NB4 (cell line): ENCODE data around the gene CUX1.

Source experiments
- CTCF ChIP-seq: IDR thresholded peaks from one replicate; pipeline ENCODE4 v1.5.1; 2012; ENCODE audit warnings: low read depth, low read length
- MAX ChIP-seq: IDR thresholded peaks from 2 replicates; pipeline ENCODE4 v1.6.1; 2011; ENCODE audit warnings: low read depth, low read length
- POLR2A ChIP-seq: IDR thresholded peaks from 2 replicates; pipeline ENCODE4 v1.6.1; 2011; ENCODE audit warnings: mild to moderate bottlenecking; ENCODE audit not compliant: insufficient read length; ENCODE audit errors: extremely low read depth

- TF ChIP-seq CTCF (no peak), MAX (no peak), POLR2A (no peak)
Measured at GRCh38 chr7:101898106-101898505, 80.7 kb downstream of the CUX1 start.
